HTERT RPE-1 (cell line): ENCODE results near the gene ESM1.
"Not testable (repeated sequence)": the region's sequence is repeated elsewhere in the genome, so short reads cannot be mapped to it uniquely, and the experiment has no call there.

Source experiments
- in situ Hi-C: fragments of 300-500 bp; cut with MboI; formaldehyde crosslinking; loops from 4 replicates; pipeline ENCODE4 v1.14.3; 2020; ENCODE audit warnings: low sequenced_read_pairs

The ESM1 gene

GRCh38 chr5:54985301-54986268 lies at the start of gene ESM1:
ESM1 (minus strand) TSS chr5:54985593; CDS start chr5:54985517, 76 bp downstream.
- in situ Hi-C loops, result no loop called here

- in situ Hi-C loops, result no loop called here
These were observed 48.2 kb upstream of the ESM1 start for GRCh38 chr5:55033568-55033967.

- in situ Hi-C loops, result no loop called here
These were observed 46.1 kb upstream of the ESM1 start for GRCh38 chr5:55031492-55031891.

GRCh38 chr5:55030676-55031369 lies 45.4 kb upstream of the ESM1 start:
- in situ Hi-C loops, result no loop called here

- in situ Hi-C loops, result no loop called here
These were observed 44.8 kb upstream of the ESM1 start for GRCh38 chr5:55030220-55030619.

- in situ Hi-C loops, result no loop called here
These were observed 42.2 kb upstream of the ESM1 start for GRCh38 chr5:55027595-55027994.

- in situ Hi-C loops, result no loop called here
These were observed 37.1 kb upstream of the ESM1 start for GRCh38 chr5:55022450-55022849.

- in situ Hi-C loops, result no loop called here
These were observed 36.4 kb upstream of the ESM1 start for GRCh38 chr5:55021821-55022220.

- in situ Hi-C loops, result no loop called here
These were observed 36.0 kb upstream of the ESM1 start for GRCh38 chr5:55021410-55021809.

- in situ Hi-C loops, result not testable (repeated sequence)
These were observed 24.8 kb upstream of the ESM1 start for GRCh38 chr5:55010149-55010548.

GRCh38 chr5:55004729-55005128 lies 19.3 kb upstream of the ESM1 start:
- in situ Hi-C loops, result no loop called here

GRCh38 chr5:55003432-55004065 lies 18.2 kb upstream of the ESM1 start:
- in situ Hi-C loops, result no loop called here

- in situ Hi-C loops, result not testable (repeated sequence)
These were observed 16.8 kb upstream of the ESM1 start for GRCh38 chr5:55002166-55002565.

- in situ Hi-C loops, result no loop called here
These were observed 11.7 kb upstream of the ESM1 start for GRCh38 chr5:54997081-54997480.

GRCh38 chr5:54996466-54996865 lies 11.1 kb upstream of the ESM1 start:
- in situ Hi-C loops, result no loop called here

- in situ Hi-C loops, result no loop called here
These were observed 9.8 kb upstream of the ESM1 start for GRCh38 chr5:54995168-54995567.

GRCh38 chr5:54994628-54995027 lies 9.2 kb upstream of the ESM1 start:
- in situ Hi-C loops, result no loop called here

GRCh38 chr5:54993318-54993717 lies 7.9 kb upstream of the ESM1 start:
- in situ Hi-C loops, result no loop called here

GRCh38 chr5:54991416-54991815 lies 6.0 kb upstream of the ESM1 start:
- in situ Hi-C loops, result no loop called here

GRCh38 chr5:54990841-54991258 lies 5.5 kb upstream of the ESM1 start:
- in situ Hi-C loops, result no loop called here

GRCh38 chr5:54988817-54989216 lies 3.4 kb upstream of the ESM1 start:
- in situ Hi-C loops, result no loop called here

- in situ Hi-C loops, result no loop called here
These were observed 2.8 kb upstream of the ESM1 start for GRCh38 chr5:54988218-54988617.
